GM19328 (cell line): ENCODE results near the gene UBASH3B.

Source experiments
- ATAC-seq: cut with Tn5 transposase; IDR thresholded peaks from one replicate; pipeline ENCODE4 v1.9.1; 2021; ENCODE audit warnings: mild to moderate bottlenecking, moderate library complexity; ENCODE audit not compliant: unreplicated experiment

The UBASH3B gene

GRCh38 chr11:122673701-122674100 is 18.2 kb downstream of the UBASH3B start:
- no peak for ATAC-seq

GRCh38 chr11:122676638-122677037 is 21.1 kb downstream of the UBASH3B start:
- no peak for ATAC-seq

GRCh38 chr11:122677256-122677655 is 21.7 kb downstream of the UBASH3B start:
- ATAC-seq, result no peak

- no peak for ATAC-seq
These were observed 22.9 kb downstream of the UBASH3B start for GRCh38 chr11:122678406-122678805.

GRCh38 chr11:122679466-122679865 is 23.9 kb downstream of the UBASH3B start:
- ATAC-seq, result no peak

- no peak for ATAC-seq
These were observed 25.5 kb downstream of the UBASH3B start for GRCh38 chr11:122681070-122681469.

- ATAC-seq, result no peak
These were observed 26.2 kb downstream of the UBASH3B start for GRCh38 chr11:122681735-122682134.

- ATAC-seq, result no peak
These were observed 26.9 kb downstream of the UBASH3B start for GRCh38 chr11:122682464-122682863.

GRCh38 chr11:122685041-122685440 is 29.5 kb downstream of the UBASH3B start:
- ATAC-seq, result no peak

GRCh38 chr11:122686111-122686510 is 30.6 kb downstream of the UBASH3B start:
- ATAC-seq, result no peak

GRCh38 chr11:122690384-122690783 is 34.9 kb downstream of the UBASH3B start:
- ATAC-seq, result no peak

- no peak for ATAC-seq
These were observed 35.5 kb downstream of the UBASH3B start for GRCh38 chr11:122690801-122691548.

- ATAC-seq, result no peak
These were observed 36.1 kb downstream of the UBASH3B start for GRCh38 chr11:122691549-122692150.

GRCh38 chr11:122692444-122692843 is 36.9 kb downstream of the UBASH3B start:
- no peak for ATAC-seq

- no peak for ATAC-seq
These were observed 39.6 kb downstream of the UBASH3B start for GRCh38 chr11:122695076-122695615.

GRCh38 chr11:122696662-122697061 is 41.1 kb downstream of the UBASH3B start:
- ATAC-seq, result peak; percentile 55

- peak; percentile 81 for ATAC-seq
These were observed 42.2 kb downstream of the UBASH3B start for GRCh38 chr11:122697636-122698167.

GRCh38 chr11:122698392-122698791 is 42.9 kb downstream of the UBASH3B start:
- ATAC-seq, result no peak

- no peak for ATAC-seq
These were observed 45.1 kb downstream of the UBASH3B start for GRCh38 chr11:122700666-122701065.

- no peak for ATAC-seq
These were observed 45.6 kb downstream of the UBASH3B start for GRCh38 chr11:122701143-122701542.

GRCh38 chr11:122703541-122704272 is 48.2 kb downstream of the UBASH3B start:
- no peak for ATAC-seq
